Activated naive CD8-positive, alpha-beta T cell treated with anti-CD3 and anti-CD28 coated beads, Interleukin-2, amount 50 U/mL, for 24 hours (primary cell): ENCODE measurements around the gene MGAT4A.

ENCODE experiments used
- ATAC-seq: fragments of 150-1000 bp; cut with Tn5 transposase; one replicate; pipeline ENCODE4 v1.10.0; 2021
- DNase-seq: peaks from one replicate; pipeline ENCODE4 v3.0.0; 2021
- H3K27ac Mint-ChIP-seq: one replicate; pipeline ENCODE4 v1.8.0; 2021; ENCODE audit warnings: mild to moderate bottlenecking, mixed read lengths
- H3K27me3 Mint-ChIP-seq: one replicate; pipeline ENCODE4 v1.8.0; 2021; ENCODE audit warnings: mixed read lengths
- H3K36me3 Mint-ChIP-seq: one replicate; pipeline ENCODE4 v1.8.0; 2021; ENCODE audit warnings: low read depth, mixed read lengths
- H3K4me1 Mint-ChIP-seq: one replicate; pipeline ENCODE4 v1.8.0; 2021; ENCODE audit warnings: mixed read lengths
- H3K4me3 Mint-ChIP-seq: one replicate; pipeline ENCODE4 v1.8.0; 2021; ENCODE audit warnings: mild to moderate bottlenecking, moderate library complexity, mixed read lengths
- H3K9me3 Mint-ChIP-seq: one replicate; pipeline ENCODE4 v1.8.0; 2021; ENCODE audit warnings: mixed read lengths

The MGAT4A gene

DNA sequence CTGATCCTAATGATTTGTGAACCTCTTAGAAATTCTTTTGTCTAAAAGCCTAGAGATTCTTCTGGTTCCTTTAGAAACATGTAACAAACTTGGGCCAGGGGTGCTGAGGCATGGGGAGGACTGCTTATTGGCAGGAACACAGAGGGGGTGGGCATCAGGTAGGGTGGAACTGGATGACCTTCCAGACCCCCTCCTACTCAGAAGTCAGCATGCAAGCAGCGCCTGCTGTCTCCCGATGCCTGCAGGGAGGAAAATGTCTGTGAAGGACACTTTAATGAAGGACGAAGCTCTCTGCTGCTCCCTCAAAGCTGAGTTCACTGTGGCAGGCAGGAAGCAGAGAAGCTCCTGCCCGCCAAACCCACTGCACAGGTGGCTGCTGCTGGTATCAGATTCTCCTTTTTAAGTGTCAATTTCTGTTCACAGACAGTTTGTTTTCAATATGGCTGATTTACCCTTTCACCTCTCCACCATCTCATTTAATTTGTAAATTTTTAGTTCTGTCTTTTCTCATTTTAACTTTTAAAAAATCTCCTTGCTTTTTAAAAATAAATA, 142.0 kb downstream of the MGAT4A start:
- Mint-ChIP-seq H3K36me3 (peaks cover 10% of the 10 kb centered on the region), H3K4me1 (no peaks in the 10 kb centered on the region), H3K27me3 (no peaks in the 10 kb centered on the region), H3K27ac (no peak overlapping the region), H3K4me3 (no peak overlapping the region), H3K9me3 (peaks cover 4% of the 10 kb centered on the region)
- ATAC-seq = no peak
- no peak for DNase-seq

DNA sequence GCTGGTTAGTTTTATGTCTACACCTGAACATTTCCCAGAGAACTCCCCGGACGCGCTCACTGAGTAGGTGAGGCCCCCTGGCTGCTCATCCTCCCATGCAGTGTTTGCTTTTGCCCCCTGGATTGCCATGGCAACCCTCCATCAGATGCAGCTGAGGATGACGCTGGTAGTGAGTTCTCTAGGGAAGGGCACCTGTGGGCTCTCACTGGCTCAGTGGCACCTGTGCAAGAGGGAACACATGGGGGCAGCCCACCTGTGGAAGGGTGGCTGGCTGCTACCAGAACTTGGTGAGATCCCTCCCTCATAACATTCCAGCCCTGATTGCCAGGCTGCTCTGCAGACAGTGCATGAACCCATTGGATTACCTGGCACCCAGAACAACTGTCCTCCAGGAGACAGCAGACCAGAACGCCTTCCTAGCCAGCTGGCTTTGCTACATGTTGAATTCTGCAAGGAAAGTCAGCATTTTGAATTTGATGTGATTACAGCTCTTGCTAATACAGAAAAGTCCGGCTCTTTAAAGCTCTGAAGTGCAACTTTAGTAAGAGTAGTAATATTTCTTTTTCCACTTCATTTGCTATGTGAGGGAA, 144.3 kb downstream of the MGAT4A start:
- Mint-ChIP-seq H3K9me3 (no peaks in the 10 kb centered on the region), H3K27ac (no peak overlapping the region), H3K4me1 (no peaks in the 10 kb centered on the region), H3K4me3 (no peak overlapping the region), H3K36me3 (no peaks in the 10 kb centered on the region), H3K27me3 (no peaks in the 10 kb centered on the region)
- ATAC-seq = no peak
- DNase-seq = no peak

DNA sequence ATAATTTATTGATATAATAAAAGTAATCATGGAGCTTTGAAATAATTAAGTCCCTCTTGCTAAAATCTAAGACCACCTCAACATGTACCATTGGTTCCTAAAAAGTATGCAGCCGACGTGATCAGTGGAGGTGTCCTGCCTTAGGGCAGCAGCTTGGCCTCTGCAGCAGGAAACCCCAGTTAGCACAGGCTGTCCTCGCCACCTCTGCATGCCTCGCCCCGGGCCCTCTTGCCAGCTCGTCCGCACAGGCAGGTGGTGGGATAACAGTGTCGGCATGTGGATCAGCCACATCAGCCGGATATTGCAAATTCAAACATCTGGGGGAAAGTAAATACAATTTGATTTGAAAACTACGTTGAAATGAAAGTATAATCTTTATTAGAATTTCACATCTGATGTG, 145.5 kb downstream of the MGAT4A start:
- Mint-ChIP-seq H3K4me1 (no peaks in the 10 kb centered on the region), H3K9me3 (no peaks in the 10 kb centered on the region), H3K36me3 (peaks cover 5% of the 10 kb centered on the region), H3K4me3 (no peak overlapping the region), H3K27me3 (no peaks in the 10 kb centered on the region), H3K27ac (no peak overlapping the region)
- DNase-seq (no peak), ATAC-seq (no peak)

DNA sequence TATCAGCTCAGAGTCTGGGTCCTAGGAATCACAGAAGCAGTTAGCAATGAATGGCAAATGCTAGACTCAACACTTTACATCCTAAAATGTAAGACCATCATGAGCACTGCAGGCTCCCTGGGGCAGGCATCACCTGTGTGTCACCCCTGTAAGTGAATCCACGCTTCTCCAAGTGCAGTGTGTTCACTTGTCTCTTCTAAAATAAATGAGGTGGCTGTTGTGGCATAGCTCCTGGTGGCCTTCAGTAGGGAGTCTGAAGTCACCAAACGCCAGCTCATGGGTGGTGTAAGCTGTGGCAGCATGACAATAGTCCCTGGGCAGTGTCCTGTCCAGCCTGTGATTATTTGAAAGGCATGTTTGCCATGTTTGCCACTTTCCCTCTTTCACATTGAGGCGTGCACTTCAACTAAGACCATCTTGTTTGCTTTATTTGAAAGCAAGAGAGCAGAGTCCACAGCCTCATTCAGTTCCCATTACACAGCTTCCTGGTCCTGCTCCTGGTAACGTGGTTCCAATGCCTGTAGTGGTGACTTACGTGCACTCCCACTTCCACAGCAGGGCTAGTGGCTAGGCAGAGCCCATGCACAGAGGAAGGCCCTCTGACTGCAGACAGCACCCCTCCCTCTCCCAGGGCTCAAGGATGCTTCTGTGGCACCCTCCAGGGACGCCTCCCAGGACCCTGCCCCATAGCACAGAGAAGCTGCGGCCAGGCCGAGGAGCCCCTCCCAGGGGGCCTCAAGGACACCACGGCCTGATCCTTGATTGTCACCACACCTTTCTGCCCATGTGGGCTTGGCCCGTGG, 146.9 kb downstream of the MGAT4A start:
- H3K27ac Mint-ChIP-seq = peak overlapping the region; percentile 53
- no peaks in the 10 kb centered on the region for H3K4me1 Mint-ChIP-seq
- H3K27me3 Mint-ChIP-seq = no peaks in the 10 kb centered on the region
- no peak for ATAC-seq
- DNase-seq = no peak
- H3K36me3 Mint-ChIP-seq = peaks cover 5% of the 10 kb centered on the region
- no peaks in the 10 kb centered on the region for H3K9me3 Mint-ChIP-seq
- no peak overlapping the region for H3K4me3 Mint-ChIP-seq

DNA sequence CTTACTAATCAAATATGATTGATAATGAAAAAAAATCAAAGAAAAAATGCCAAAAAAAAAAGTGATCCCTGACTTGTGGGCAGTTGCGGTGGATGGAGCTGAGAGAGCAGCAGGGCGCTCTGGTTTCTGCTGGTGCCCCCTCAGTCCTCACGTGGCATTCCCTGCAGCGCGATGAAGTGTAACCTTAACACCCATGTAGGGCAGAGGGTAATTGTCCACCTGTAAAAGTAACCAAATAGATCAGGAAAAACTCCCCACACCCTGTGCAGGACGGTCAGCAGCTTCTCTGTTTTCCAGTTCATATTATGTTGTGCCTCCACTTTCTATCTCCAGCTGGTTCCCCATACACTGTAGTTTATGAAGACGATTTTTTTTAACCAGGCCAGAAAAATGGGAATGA, 147.7 kb downstream of the MGAT4A start:
- Mint-ChIP-seq H3K27ac (no peak overlapping the region), H3K27me3 (no peaks in the 10 kb centered on the region), H3K4me3 (no peak overlapping the region), H3K36me3 (peaks cover 5% of the 10 kb centered on the region), H3K4me1 (no peaks in the 10 kb centered on the region), H3K9me3 (no peaks in the 10 kb centered on the region)
- DNase-seq = no peak
- no peak for ATAC-seq

DNA sequence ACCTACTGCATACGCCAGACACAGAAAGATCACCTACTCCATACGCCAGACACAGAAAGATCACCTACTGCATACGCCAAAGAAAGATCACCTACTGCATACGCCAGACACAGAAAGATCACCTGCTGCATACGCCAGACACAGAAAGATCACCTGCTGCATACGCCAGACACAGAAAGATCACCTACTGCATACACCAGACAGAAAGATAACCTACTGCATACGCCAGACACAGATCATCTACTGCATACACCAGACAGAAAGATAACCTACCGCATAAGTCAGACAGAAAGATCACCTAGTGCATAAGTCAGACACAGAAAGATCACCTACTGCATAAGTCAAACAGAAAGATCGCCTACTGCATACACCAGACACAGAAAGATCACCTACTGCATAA, 148.4 kb downstream of the MGAT4A start:
- Mint-ChIP-seq H3K27me3 (no peaks in the 10 kb centered on the region), H3K27ac (no peak overlapping the region), H3K9me3 (no peaks in the 10 kb centered on the region), H3K4me1 (no peaks in the 10 kb centered on the region), H3K4me3 (no peak overlapping the region), H3K36me3 (peaks cover 8% of the 10 kb centered on the region)
- ATAC-seq (no peak), DNase-seq (no peak)

DNA sequence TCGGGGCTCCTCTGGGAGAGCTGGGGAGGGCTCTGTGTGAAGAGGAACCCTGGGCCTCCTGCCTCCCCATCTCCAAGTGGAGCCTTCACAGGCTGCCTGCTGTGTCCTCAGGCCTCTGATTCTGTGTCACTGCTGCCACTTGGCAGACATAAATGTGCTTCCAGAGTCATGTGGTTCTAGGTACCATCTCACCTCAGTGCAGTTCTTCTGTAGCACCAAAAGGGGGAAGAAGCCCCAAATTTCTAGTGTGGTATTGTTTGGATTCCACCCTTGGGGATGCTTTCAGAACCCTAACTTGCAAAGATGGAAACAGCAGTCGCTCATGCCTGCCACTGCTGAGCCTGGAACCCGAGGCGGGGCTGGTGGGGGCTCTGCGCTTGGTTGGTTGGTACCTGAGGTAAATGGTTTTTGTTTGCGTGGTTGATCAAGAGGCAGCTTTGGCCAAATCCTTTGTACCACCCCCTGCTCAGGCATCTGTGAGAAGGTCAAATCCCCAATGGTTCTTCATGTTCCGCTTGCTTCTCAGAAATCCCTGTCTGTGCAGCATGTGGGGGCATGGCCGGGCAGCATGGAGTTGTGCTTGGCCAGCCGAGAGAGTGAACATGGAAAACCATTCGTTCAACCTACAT, 150.2 kb downstream of the MGAT4A start:
- Mint-ChIP-seq H3K27me3 (no peaks in the 10 kb centered on the region), H3K27ac (no peak overlapping the region), H3K9me3 (no peaks in the 10 kb centered on the region), H3K4me1 (no peaks in the 10 kb centered on the region), H3K36me3 (peaks cover 8% of the 10 kb centered on the region), H3K4me3 (no peak overlapping the region)
- ATAC-seq (no peak), DNase-seq (no peak)

DNA sequence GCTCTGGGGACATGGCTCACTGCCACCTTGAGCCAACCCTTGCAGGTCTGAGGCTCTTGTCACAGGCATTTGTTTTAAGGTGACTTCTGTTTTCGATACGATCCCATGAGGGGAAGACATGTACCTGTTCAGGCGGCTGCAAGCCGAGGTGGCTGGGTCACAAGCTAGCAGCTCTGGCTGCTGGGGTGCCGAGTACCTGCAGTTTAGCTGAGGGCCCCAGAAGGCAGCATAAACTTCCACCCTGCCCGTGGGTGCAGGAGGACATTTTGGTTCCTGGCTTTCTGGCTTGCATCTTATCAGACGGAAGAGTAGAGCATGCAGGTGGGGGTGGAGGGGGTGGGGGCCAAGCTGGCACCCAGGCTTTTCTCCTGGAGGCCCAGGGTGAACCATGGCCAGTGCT, 151.0 kb downstream of the MGAT4A start:
- Mint-ChIP-seq H3K27me3 (no peaks in the 10 kb centered on the region), H3K27ac (no peak overlapping the region), H3K9me3 (no peaks in the 10 kb centered on the region), H3K36me3 (peaks cover 8% of the 10 kb centered on the region), H3K4me1 (no peaks in the 10 kb centered on the region), H3K4me3 (no peak overlapping the region)
- ATAC-seq (no peak), DNase-seq (no peak)

DNA sequence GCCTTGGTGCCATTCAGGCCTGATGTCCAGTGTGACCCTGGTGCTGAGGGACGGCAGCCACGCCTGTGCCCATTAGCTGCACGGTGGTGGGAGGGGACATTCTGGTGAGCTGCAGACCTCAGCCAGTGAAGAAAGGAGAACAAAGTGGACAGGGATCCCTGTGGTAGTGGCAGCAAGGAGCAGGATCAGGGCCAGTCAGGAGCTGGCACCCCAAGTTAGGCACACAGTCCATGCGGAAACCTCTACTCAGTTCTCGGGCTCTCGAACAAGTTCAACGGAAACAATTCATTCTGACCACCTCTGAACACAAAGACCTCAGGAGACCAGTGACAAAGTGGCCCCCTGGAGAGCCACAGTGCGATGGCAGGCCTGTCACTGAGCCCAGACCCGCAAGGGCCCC, 152.7 kb downstream of the MGAT4A start:
- H3K4me1 Mint-ChIP-seq = no peaks in the 10 kb centered on the region
- no peak for DNase-seq
- no peak overlapping the region for H3K27ac Mint-ChIP-seq
- H3K9me3 Mint-ChIP-seq = no peaks in the 10 kb centered on the region
- no peak for ATAC-seq
- no peak overlapping the region for H3K4me3 Mint-ChIP-seq
- H3K36me3 Mint-ChIP-seq = peaks cover 8% of the 10 kb centered on the region
- no peaks in the 10 kb centered on the region for H3K27me3 Mint-ChIP-seq

DNA sequence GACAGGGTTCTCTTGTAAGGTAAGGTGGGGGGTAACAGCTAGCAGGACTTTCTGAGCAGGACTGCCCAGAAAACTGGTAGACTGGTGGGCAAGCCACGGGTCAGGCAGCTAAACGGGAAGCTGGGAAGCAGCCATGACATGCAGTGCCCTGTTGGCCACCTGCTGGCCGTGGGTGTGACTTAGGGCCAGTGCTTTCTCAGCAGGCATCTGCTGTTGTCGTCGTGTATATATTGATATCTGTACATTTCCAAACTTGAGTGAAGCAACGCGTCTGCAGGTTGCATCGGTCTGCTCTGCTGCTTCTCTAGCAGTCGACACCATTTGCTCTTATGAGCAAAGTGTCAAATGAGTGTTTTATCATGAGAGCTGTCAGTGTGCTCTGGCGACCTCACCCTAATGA, 153.6 kb downstream of the MGAT4A start:
- no peak overlapping the region for H3K4me3 Mint-ChIP-seq
- no peak for DNase-seq
- no peaks in the 10 kb centered on the region for H3K4me1 Mint-ChIP-seq
- peaks cover 8% of the 10 kb centered on the region for H3K36me3 Mint-ChIP-seq
- no peaks in the 10 kb centered on the region for H3K27me3 Mint-ChIP-seq
- no peak overlapping the region for H3K27ac Mint-ChIP-seq
- no peaks in the 10 kb centered on the region for H3K9me3 Mint-ChIP-seq
- ATAC-seq = no peak

DNA sequence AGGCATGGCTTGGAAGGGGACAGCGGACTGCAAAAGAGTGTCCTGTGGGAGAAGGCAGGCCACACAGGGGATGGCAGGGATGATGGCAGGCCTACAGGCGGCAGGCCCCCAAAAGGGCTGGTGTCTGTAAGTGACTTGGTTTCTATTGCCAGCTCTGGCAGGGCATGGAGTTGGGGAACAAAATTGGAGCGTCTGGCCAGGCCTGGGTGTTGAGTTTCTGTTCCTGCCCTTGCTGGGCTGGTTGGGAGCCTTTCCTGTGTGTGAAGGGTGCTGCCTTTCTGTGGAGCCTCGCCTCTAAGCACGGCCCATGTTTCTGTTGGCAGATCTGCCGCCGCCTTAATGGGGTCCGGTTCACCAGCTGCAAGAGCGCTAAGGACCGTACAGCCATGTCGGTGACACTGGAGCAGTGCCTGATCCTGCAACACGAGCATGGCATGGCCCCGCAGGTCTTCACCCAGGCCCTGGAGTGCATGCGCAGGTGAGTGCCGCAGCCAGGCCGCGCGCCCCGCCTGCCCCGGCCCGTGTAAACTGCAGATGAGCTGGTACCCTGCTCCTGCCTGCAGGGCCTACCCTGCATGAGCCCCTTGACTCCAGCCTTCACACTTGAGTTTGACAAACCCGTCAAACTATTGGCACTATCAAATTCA, 154.1 kb downstream of the MGAT4A start:
- H3K27me3 Mint-ChIP-seq = no peaks in the 10 kb centered on the region
- no peaks in the 10 kb centered on the region for H3K9me3 Mint-ChIP-seq
- H3K36me3 Mint-ChIP-seq = peaks cover 8% of the 10 kb centered on the region
- H3K4me1 Mint-ChIP-seq = no peaks in the 10 kb centered on the region
- no peak for DNase-seq
- H3K27ac Mint-ChIP-seq = no peak overlapping the region
- H3K4me3 Mint-ChIP-seq = no peak overlapping the region
- no peak for ATAC-seq

DNA sequence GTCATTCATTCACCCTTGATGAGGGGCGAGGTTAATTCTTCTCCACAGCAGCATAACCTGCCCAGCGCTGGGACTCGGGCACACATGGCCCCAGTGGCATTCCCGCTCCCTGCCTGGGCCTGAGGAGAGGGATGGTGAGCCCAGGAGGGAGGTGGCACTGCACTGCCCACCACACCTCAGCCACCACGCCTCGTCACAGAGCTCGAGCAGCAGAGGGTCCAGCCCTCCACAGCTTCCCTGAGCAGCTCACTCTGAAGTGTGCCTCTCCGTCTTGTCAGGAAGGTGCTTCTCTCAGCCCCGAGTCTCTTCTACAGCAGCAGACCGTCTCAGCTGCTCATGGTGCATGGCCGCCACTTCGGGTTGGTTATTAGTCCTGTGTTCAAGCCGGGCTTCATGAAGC, 157.5 kb downstream of the MGAT4A start:
- DNase-seq (no peak), ATAC-seq (no peak)
- Mint-ChIP-seq H3K36me3 (peaks cover 10% of the 10 kb centered on the region), H3K4me1 (no peaks in the 10 kb centered on the region), H3K4me3 (no peak overlapping the region), H3K27me3 (no peaks in the 10 kb centered on the region), H3K9me3 (no peaks in the 10 kb centered on the region), H3K27ac (no peak overlapping the region)

DNA sequence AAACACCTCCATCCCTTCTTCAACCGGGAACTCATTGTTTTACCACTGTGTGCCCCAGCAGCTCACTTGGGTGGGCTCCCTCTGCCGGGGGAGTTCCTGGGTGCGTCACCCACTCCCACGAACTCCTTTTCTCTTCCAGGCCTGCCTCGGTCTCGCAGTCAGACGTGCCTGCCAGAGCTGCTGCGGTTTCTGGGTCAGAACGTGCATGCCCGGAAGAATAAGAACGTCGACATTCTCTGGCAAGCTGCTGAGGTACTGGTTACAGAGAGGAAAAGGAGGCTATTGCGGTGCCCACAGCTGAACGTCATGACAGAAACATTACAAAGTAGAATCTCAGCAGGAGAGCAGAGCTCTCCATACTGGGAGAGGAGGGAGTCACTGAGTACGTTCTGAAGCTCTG, 158.3 kb downstream of the MGAT4A start:
- Mint-ChIP-seq H3K36me3 (peaks cover 7% of the 10 kb centered on the region), H3K9me3 (no peaks in the 10 kb centered on the region), H3K4me1 (no peaks in the 10 kb centered on the region), H3K4me3 (no peak overlapping the region), H3K27ac (no peak overlapping the region), H3K27me3 (no peaks in the 10 kb centered on the region)
- DNase-seq = no peak
- no peak for ATAC-seq

DNA sequence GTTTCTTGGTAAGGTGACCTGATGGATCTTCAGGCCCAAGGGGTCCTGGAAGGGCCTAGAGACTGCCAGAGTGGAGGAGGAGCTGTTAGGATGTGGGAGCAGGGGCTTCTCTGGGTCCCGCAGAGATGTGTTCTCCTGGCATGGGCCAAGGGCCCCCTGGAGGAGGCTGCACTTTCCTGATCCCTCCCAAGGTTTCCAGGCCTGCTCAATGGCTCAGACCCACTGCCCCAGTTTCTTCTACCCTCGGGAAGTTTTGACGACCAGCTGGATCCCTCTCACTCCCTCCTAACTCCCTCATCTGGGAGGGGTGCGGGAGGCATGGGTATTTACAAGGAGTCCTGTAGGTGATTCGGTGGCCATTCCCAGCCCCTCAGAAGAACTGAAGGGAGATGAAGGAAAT, 158.7 kb downstream of the MGAT4A start:
- no peak for ATAC-seq
- no peak overlapping the region for H3K27ac Mint-ChIP-seq
- no peaks in the 10 kb centered on the region for H3K27me3 Mint-ChIP-seq
- H3K36me3 Mint-ChIP-seq = peaks cover 6% of the 10 kb centered on the region
- no peaks in the 10 kb centered on the region for H3K4me1 Mint-ChIP-seq
- H3K4me3 Mint-ChIP-seq = no peak overlapping the region
- no peak for DNase-seq
- H3K9me3 Mint-ChIP-seq = no peaks in the 10 kb centered on the region

DNA sequence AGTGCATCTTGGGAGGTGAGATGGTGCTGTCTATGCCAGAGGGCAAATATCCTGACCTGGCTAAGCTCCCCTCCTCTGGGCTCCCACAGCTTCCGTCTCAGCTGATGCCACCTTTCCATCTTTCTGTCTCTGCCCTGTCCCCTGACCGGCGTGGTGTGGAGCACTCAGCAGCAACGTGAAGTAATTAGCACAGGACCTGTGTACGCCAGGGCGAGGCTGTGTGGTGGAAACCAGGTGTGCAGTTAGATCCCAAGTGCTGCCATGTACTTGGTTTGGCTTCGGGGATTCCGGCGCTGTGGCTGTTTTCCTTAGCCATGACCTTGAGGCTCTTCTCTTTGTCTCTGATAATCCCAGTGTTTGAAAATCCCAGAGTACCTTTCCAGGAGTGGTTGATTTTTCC, 159.1 kb downstream of the MGAT4A start:
- Mint-ChIP-seq H3K9me3 (no peaks in the 10 kb centered on the region), H3K27me3 (no peaks in the 10 kb centered on the region), H3K4me1 (no peaks in the 10 kb centered on the region), H3K27ac (no peak overlapping the region), H3K4me3 (no peak overlapping the region), H3K36me3 (peaks cover 6% of the 10 kb centered on the region)
- ATAC-seq = no peak
- no peak for DNase-seq
